A549 (cell line): ENCODE data around the gene FAM163A.

Experiments
- BHLHE40 ChIP-seq: IDR thresholded peaks from 2 replicates; pipeline ENCODE4 v1.6.1; 2012; ENCODE audit warnings: low read depth, low read length, inconsistent platforms
- CEBPB ChIP-seq, 2 experiments: fragments of >200 bp in 1 of 2; sonication (Bioruptor Twin) in 1 of 2; formaldehyde crosslinking in 1 of 2; IDR thresholded peaks; 2 replicates each; pipeline ENCODE4 v1.6.1; 2012 to 2016
- EP300 ChIP-seq, 2 experiments: fragments of >200 bp; sonication (Bioruptor Twin); formaldehyde crosslinking; IDR thresholded peaks; 2 replicates in 1 of 2; 3 replicates in 1 of 2; pipeline ENCODE4 v1.6.1; 2016 to 2017
- HDAC2 ChIP-seq: fragments of 200-600 bp; sonication (generic); IDR thresholded peaks from 2 replicates; pipeline ENCODE4 v1.6.1; 2016
- POLR2A ChIP-seq: IDR thresholded peaks from 2 replicates; pipeline ENCODE4 v1.6.1; 2012; ENCODE audit warnings: mild to moderate bottlenecking, low read length
- SREBF2 ChIP-seq: fragments of 450-650 bp; IDR thresholded peaks from 2 replicates; pipeline ENCODE4 v1.6.1; 2014; ENCODE audit warnings: mild to moderate bottlenecking, moderate library complexity
- USF2 ChIP-seq: fragments of 450-650 bp; IDR thresholded peaks from 2 replicates; pipeline ENCODE4 v1.6.1; 2014; ENCODE audit warnings: antibody characterized with exemption
- ZC3H11A ChIP-seq: fragments of 450-650 bp; IDR thresholded peaks from 2 replicates; pipeline ENCODE4 v1.6.1; 2014; ENCODE audit warnings: antibody characterized with exemption, mild to moderate bottlenecking
- ZFP36 ChIP-seq: fragments of 450-650 bp; IDR thresholded peaks from 2 replicates; pipeline ENCODE4 v1.6.1; 2014; ENCODE audit warnings: borderline replicate concordance; ENCODE audit not compliant: partially characterized antibody
- TF ChIP-seq, protein P1 (sequence below): fragments of >200 bp; sonication (Bioruptor Twin); formaldehyde crosslinking; IDR thresholded peaks from 3 replicates; pipeline ENCODE4 v1.5.1; 2016

DNA sequence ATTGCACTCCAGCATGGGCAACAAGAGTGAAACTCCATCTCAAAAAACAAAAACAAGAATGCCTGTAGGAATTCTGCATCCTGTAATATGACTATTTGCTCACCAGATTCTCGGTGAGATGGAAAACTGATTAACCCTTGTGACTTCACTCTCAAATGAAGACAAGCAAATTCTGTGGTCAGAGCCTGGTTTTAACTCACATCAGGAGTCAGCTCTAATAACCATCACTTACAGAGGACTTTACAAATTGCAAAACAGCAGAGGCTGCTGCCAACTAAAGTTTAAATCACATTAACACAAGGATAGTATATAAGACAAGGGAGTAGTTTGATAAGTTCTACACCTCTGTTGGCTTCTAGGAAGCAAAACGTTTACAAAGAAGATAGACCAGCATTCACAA is 35.7 kb upstream of the FAM163A start:
- TF ChIP-seq USF2 = no peak
- TF ChIP-seq ZC3H11A = no peak
- TF ChIP-seq EP300 (IDR thresholded peaks at IDR 0.05) = no peak
- TF ChIP-seq POLR2A = no peak
- TF ChIP-seq BHLHE40 = no peak
- no peak for TF ChIP-seq CEBPB (IDR thresholded peaks at IDR 0.05)
- TF ChIP-seq, protein P1, sequence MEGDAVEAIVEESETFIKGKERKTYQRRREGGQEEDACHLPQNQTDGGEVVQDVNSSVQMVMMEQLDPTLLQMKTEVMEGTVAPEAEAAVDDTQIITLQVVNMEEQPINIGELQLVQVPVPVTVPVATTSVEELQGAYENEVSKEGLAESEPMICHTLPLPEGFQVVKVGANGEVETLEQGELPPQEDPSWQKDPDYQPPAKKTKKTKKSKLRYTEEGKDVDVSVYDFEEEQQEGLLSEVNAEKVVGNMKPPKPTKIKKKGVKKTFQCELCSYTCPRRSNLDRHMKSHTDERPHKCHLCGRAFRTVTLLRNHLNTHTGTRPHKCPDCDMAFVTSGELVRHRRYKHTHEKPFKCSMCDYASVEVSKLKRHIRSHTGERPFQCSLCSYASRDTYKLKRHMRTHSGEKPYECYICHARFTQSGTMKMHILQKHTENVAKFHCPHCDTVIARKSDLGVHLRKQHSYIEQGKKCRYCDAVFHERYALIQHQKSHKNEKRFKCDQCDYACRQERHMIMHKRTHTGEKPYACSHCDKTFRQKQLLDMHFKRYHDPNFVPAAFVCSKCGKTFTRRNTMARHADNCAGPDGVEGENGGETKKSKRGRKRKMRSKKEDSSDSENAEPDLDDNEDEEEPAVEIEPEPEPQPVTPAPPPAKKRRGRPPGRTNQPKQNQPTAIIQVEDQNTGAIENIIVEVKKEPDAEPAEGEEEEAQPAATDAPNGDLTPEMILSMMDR = no peak
- TF ChIP-seq SREBF2 = no peak
- no peak for TF ChIP-seq HDAC2
- no peak for TF ChIP-seq ZFP36
